ENCODE results near the gene RAD51B.
A peak's percentile ranks its signal among the peaks of the same experiment; 100 is the strongest.

Gene RAD51B

DNA sequence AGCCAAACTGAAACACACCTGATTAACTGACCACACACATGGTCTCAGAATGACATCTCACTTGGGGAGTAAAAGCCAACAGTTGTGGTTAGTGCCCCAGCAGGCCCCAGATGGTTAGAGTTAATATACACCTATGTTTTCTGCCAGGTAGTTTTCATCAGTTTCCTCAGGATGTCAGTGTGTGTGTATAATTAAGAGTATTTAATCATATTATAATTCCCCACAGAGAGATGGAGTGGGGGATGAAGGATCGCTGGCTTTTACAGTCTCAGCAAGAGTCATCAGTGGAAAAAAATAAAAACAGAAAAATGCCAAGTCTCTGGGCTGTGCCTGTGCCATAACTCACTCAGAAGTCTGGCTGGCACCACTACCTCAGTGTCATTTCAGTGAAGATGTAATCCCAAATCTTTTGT is 560.8 kb downstream of the RAD51B start:
- Histone ChIP-seq H3K27ac (ENCODE audit: poor library complexity, severe bottlenecking) (peak overlapping the region; percentile 20), H3K36me3 (ENCODE audit: low read depth) (no peaks in the 10 kb centered on the region), H3K9me3 (ENCODE audit: severe bottlenecking) (no peaks in the 10 kb centered on the region), H3K4me1 (ENCODE audit: insufficient read depth, poor library complexity, severe bottlenecking) (peaks cover 12% of the 10 kb centered on the region), H3K4me3 (ENCODE audit: severe bottlenecking) (no peak overlapping the region), H3K27me3 (ENCODE audit: insufficient read depth, poor library complexity, severe bottlenecking) (no peaks in the 10 kb centered on the region)
- TF ChIP-seq, protein P1, sequence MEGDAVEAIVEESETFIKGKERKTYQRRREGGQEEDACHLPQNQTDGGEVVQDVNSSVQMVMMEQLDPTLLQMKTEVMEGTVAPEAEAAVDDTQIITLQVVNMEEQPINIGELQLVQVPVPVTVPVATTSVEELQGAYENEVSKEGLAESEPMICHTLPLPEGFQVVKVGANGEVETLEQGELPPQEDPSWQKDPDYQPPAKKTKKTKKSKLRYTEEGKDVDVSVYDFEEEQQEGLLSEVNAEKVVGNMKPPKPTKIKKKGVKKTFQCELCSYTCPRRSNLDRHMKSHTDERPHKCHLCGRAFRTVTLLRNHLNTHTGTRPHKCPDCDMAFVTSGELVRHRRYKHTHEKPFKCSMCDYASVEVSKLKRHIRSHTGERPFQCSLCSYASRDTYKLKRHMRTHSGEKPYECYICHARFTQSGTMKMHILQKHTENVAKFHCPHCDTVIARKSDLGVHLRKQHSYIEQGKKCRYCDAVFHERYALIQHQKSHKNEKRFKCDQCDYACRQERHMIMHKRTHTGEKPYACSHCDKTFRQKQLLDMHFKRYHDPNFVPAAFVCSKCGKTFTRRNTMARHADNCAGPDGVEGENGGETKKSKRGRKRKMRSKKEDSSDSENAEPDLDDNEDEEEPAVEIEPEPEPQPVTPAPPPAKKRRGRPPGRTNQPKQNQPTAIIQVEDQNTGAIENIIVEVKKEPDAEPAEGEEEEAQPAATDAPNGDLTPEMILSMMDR (IDR thresholded peaks at IDR 0.05; ENCODE audit: poor library complexity, severe bottlenecking) = no peak
- no peak for DNase-seq (ENCODE audit: low spot score)
- ATAC-seq (ENCODE audit: low read depth) = peak; percentile 49; the same call in 2 of the 3 replicates

DNA sequence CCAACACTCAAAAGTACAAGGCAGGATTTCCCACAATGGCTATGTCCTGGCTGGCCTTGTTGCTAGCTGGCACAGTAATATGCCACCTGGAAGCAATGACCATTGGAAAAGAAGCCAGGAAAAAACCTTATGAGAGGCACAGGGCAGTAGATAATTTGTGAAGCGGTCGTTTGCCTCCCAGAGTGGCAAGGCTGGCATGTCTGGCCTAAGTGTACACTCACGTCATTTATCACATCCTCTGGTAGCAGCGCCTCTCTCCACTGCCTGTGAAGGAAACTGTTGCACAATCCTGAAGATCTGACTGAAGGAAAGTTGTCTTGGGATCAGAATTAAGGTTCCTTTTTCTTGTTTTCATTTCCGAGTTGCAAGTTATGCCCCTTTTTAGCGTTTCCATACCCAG is 564.8 kb downstream of the RAD51B start:
- Histone ChIP-seq H3K27me3 (ENCODE audit: insufficient read depth, poor library complexity, severe bottlenecking) (no peaks in the 10 kb centered on the region), H3K9me3 (ENCODE audit: severe bottlenecking) (no peaks in the 10 kb centered on the region), H3K4me1 (ENCODE audit: insufficient read depth, poor library complexity, severe bottlenecking) (peaks cover 12% of the 10 kb centered on the region), H3K4me3 (ENCODE audit: severe bottlenecking) (no peak overlapping the region), H3K27ac (ENCODE audit: poor library complexity, severe bottlenecking) (no peak overlapping the region), H3K36me3 (ENCODE audit: low read depth) (no peaks in the 10 kb centered on the region)
- ATAC-seq (ENCODE audit: low read depth) (no peak), DNase-seq (ENCODE audit: low spot score) (no peak)
- TF ChIP-seq, protein P1 (IDR thresholded peaks at IDR 0.05; ENCODE audit: poor library complexity, severe bottlenecking) = no peak

DNA sequence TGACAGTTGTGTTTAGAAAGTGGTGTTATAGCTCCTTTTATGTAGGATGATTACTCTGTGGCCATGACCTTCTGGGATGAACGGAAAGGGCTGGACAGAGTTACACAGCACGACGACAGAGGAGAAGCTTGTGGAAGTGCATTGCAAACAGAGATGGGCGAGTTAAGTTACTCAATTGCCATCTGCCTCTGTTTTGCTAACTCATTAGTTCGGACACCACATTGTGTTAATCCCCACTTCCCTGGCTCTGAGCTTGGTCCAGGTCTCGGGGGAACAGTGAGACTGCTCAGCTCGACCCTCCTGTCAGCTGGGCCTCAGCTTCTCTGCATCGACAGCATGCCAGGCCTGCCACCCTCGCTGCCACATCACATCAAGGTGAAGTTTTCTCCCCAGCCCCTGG is 565.3 kb downstream of the RAD51B start:
- Histone ChIP-seq H3K27me3 (ENCODE audit: insufficient read depth, poor library complexity, severe bottlenecking) (no peaks in the 10 kb centered on the region), H3K36me3 (ENCODE audit: low read depth) (no peaks in the 10 kb centered on the region), H3K9me3 (ENCODE audit: severe bottlenecking) (no peaks in the 10 kb centered on the region), H3K4me1 (ENCODE audit: insufficient read depth, poor library complexity, severe bottlenecking) (peaks cover 12% of the 10 kb centered on the region), H3K4me3 (ENCODE audit: severe bottlenecking) (no peak overlapping the region), H3K27ac (ENCODE audit: poor library complexity, severe bottlenecking) (no peak overlapping the region)
- TF ChIP-seq, protein P1 (IDR thresholded peaks at IDR 0.05; ENCODE audit: poor library complexity, severe bottlenecking) = no peak
- DNase-seq (ENCODE audit: low spot score) (no peak), ATAC-seq (ENCODE audit: low read depth) (no peak)

DNA sequence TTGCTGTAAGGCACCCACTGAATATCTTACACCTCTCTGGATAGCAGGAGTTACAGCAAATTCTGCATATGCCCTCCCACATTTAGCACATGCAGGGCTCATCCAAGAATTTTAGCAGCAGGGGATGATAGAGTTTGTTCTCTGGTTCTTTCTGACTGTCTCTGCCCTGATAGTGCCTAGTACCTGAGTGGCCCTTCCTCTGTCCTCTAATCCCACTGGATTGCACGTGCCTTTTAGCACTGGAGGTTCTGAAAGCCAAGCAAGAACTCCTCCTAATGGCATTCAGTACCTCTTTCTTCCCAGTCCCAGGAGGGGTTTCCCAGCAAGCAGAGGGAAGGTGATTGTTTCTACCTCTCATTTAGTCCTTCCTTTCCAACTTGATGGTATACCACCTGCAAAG is 566.9 kb downstream of the RAD51B start:
- H3K27ac ChIP-seq (ENCODE audit: poor library complexity, severe bottlenecking) = no peak overlapping the region

More for the DNA sequence above, 566.9 kb downstream of the RAD51B start:
- DNase-seq (ENCODE audit: low spot score) = no peak
- H3K4me3 ChIP-seq (ENCODE audit: severe bottlenecking) = no peak overlapping the region
- H3K4me1 ChIP-seq (ENCODE audit: insufficient read depth, poor library complexity, severe bottlenecking) = no peaks in the 10 kb centered on the region
- H3K9me3 ChIP-seq (ENCODE audit: severe bottlenecking) = no peaks in the 10 kb centered on the region
- no peak for ATAC-seq (ENCODE audit: low read depth)
- no peaks in the 10 kb centered on the region for H3K27me3 ChIP-seq (ENCODE audit: insufficient read depth, poor library complexity, severe bottlenecking)
- TF ChIP-seq, protein P1 (IDR thresholded peaks at IDR 0.05; ENCODE audit: poor library complexity, severe bottlenecking) = no peak
- H3K36me3 ChIP-seq (ENCODE audit: low read depth) = no peaks in the 10 kb centered on the region

Measured in RWPE2 (cell line).